ENCODE results near the gene IFIT2. TPM values are rescaled to one million over a fixed set of nuclear protein-coding genes. Genes with fewer than 3 reads are reported as not detected.

The IFIT2 gene
- total RNA-seq, 1 experiment from 2014 or later: not detected

GRCh38 chr10:89339875-89340274 lies 38.0 kb downstream of the IFIT2 start:
- H3K79me2 ChIP-seq (ENCODE audit: insufficient read depth, low read length): no peaks in the 10 kb centered on the region
- no peaks in the 10 kb centered on the region for H3K9me3 Mint-ChIP-seq
- no peaks in the 10 kb centered on the region for H3K27me3 ChIP-seq (ENCODE audit: insufficient read depth, low read length)
- no peak overlapping the region for H4K5ac ChIP-seq (ENCODE audit: insufficient read length, low read depth, low read length)
- H3K4me3 Mint-ChIP-seq: no peak overlapping the region
- H4K20me1 ChIP-seq (ENCODE audit: control insufficient read depth, insufficient read depth, insufficient read length): no peaks in the 10 kb centered on the region
- H3K9ac ChIP-seq (ENCODE audit: extremely low read depth, insufficient read length, low read length): no peak overlapping the region
- no peaks in the 10 kb centered on the region for H3K27me3 Mint-ChIP-seq (ENCODE audit: low read depth)
- H3K56ac ChIP-seq (ENCODE audit: insufficient read length, low read depth, low read length): no peak overlapping the region
- no peaks in the 10 kb centered on the region for H3K23me2 ChIP-seq (ENCODE audit: insufficient read length, low read depth, low read length, poor library complexity, severe bottlenecking)
- no peak overlapping the region for H2BK120ac ChIP-seq (ENCODE audit: low read depth, low read length, poor library complexity, severe bottlenecking)
- TF ChIP-seq CTCF (conservative IDR thresholded peaks at IDR 0.05): no peak
- no peak overlapping the region for H3K18ac ChIP-seq (ENCODE audit: insufficient read length, low read depth, low read length)
- no peak overlapping the region for H2BK12ac ChIP-seq (ENCODE audit: insufficient read length, low read depth, low read length)
- H3K4me1 ChIP-seq (ENCODE audit: insufficient read depth, low read length): peaks cover 4% of the 10 kb centered on the region; the same call in 1 of the 2 replicates
- H3K4me1 Mint-ChIP-seq: peaks cover 21 to 23% of the 10 kb centered on the region in 2 experiments
- H3K27ac ChIP-seq (ENCODE audit: insufficient read length, low read depth, low read length): no peak overlapping the region
- no peaks in the 10 kb centered on the region for H3K9me3 ChIP-seq (ENCODE audit: control insufficient read depth, low read depth, low read length)
- H2BK15ac ChIP-seq (ENCODE audit: low read depth, low read length): no peak overlapping the region
- no peak overlapping the region for H3K4ac ChIP-seq (ENCODE audit: low read depth, low read length)
- H3K4me2 ChIP-seq (ENCODE audit: insufficient read depth, insufficient read length, low read length): no peak overlapping the region
- no peak overlapping the region for H3T11ph ChIP-seq (ENCODE audit: low read length)
- no peak overlapping the region for H3K14ac ChIP-seq (ENCODE audit: insufficient read depth, low read length)
- H3K27ac Mint-ChIP-seq: peak overlapping the region in 1 of 3 experiments; percentile 95; a peak in 4 of 7 replicates
- H2AK5ac ChIP-seq (ENCODE audit: insufficient read length, low read length): no peak overlapping the region
- H2AFZ ChIP-seq (ENCODE audit: low read length): no peak overlapping the region
- WGBS (ENCODE audit: extremely low coverage, insufficient read length, low lambda C conversion rate): no CpG with 5 or more reads among the region's 4 CpGs
- H2BK5ac ChIP-seq (ENCODE audit: insufficient read length, low read length): no peak overlapping the region
- H4K8ac ChIP-seq (replicated peaks; ENCODE audit: insufficient read length, low read depth, low read length): no peak overlapping the region
- no peaks in the 10 kb centered on the region for H3K79me1 ChIP-seq (ENCODE audit: insufficient read depth, low read depth, low read length, poor library complexity, severe bottlenecking)
- no peak overlapping the region for H4K91ac ChIP-seq (ENCODE audit: insufficient read length, low read depth, low read length)
- H3K36me3 Mint-ChIP-seq (ENCODE audit: insufficient read depth in 1 of 3, low read depth in 3 of 3): no peaks in the 10 kb centered on the region
- DNase-seq: no peak
- no peak overlapping the region for H2BK20ac ChIP-seq (ENCODE audit: low read depth, low read length, poor library complexity, severe bottlenecking)
- H3K23ac ChIP-seq (ENCODE audit: insufficient read length, low read depth, low read length): no peak overlapping the region

Measured in H9 (cell line).